Midbrain (tissue), 1 donor: ENCODE measurements around the gene ALG13.
"Not testable (repeated sequence)": the region's sequence is repeated elsewhere in the genome, so short reads cannot be mapped to it uniquely, and the experiment has no call there.

Experiments used
- DNase-seq: peaks from one replicate; lab custom pipeline; 2025; lab: John Stamatoyannopoulos, UW

The ALG13 gene

GRCh38 chrX:111759686-111760085 lies 78.7 kb downstream of the ALG13 start:
- no peak for DNase-seq

- DNase-seq = no peak
Observed at GRCh38 chrX:111761578-111762135, 80.7 kb downstream of the ALG13 start.

GRCh38 chrX:111778591-111778990 lies 97.6 kb downstream of the ALG13 start:
- no peak for DNase-seq

- no peak for DNase-seq
Observed at GRCh38 chrX:111779582-111779981, 98.6 kb downstream of the ALG13 start.

GRCh38 chrX:111784667-111785066 lies 103.7 kb downstream of the ALG13 start:
- no peak for DNase-seq

- not testable (repeated sequence) for DNase-seq
Observed at GRCh38 chrX:111790054-111790453, 109.1 kb downstream of the ALG13 start.
